IMR-90 (cell line): ENCODE measurements around the gene RNF223. TPM values are rescaled to one million over a fixed set of nuclear protein-coding genes. Genes with fewer than 3 reads are reported as not detected.

Source experiments
- ATAC-seq: fragments of 200-7000 bp; cut with Tn5 transposase; 2 replicates; pipeline ENCODE4 v1.9.1; 2020; ENCODE audit warnings: low read depth, mild to moderate bottlenecking, moderate library complexity
- BruUV-seq: library from RNA; stranded (reverse); fragments of 400-500 nt; replicated peaks from 2 replicates; lab custom pipeline; 2021; lab: Mats Ljungman, UMichigan
- CTCF ChIA-PET: fragments of 300-600 bp; formaldehyde crosslinking; extraction: SDS; loops from one replicate; lab custom pipeline; 2021; ENCODE audit warnings: antibody characterized with exemption; lab: Yijun Ruan, JAX
- POLR2A ChIA-PET: fragments of 300-600 bp; sonication (Branson Sonifier 250); formaldehyde crosslinking; loops from one replicate; lab custom pipeline; 2022; ENCODE audit warnings: antibody characterized with exemption; ENCODE audit not compliant: unreplicated experiment; lab: Charles Lee
- DNase-seq: peaks from one replicate; pipeline ENCODE4 v3.0.0; 2013
- H2AFZ ChIP-seq: replicated peaks from 2 replicates; pipeline ENCODE3; 2013; ENCODE audit warnings: low read length, mild to moderate bottlenecking; ENCODE audit not compliant: poor library complexity
- H2AK5ac ChIP-seq: 2 replicates; pipeline ENCODE4 v1.6.1; 2013; ENCODE audit warnings: low read depth, low read length, inconsistent platforms
- H2AK9ac ChIP-seq: replicated peaks from 2 replicates; pipeline ENCODE3; 2013; ENCODE audit warnings: mild to moderate bottlenecking, low read depth, low read length, moderate library complexity; ENCODE audit not compliant: poor library complexity
- H2BK120ac ChIP-seq: 2 replicates; pipeline ENCODE4 v1.6.1; 2013; ENCODE audit warnings: low read depth, low read length, inconsistent platforms
- H2BK15ac ChIP-seq: 3 replicates; pipeline ENCODE4 v1.6.1; 2013; ENCODE audit warnings: low read depth, low read length, inconsistent platforms
- H2BK20ac ChIP-seq: 2 replicates; pipeline ENCODE4 v1.6.1; 2013; ENCODE audit warnings: low read depth, mild to moderate bottlenecking, inconsistent platforms, low read length, moderate library complexity
- H2BK5ac ChIP-seq: 2 replicates; pipeline ENCODE4 v1.6.1; 2013; ENCODE audit warnings: mild to moderate bottlenecking, low read depth, low read length, inconsistent platforms; ENCODE audit not compliant: poor library complexity, severe bottlenecking
- H3K14ac ChIP-seq: replicated peaks from 2 replicates; pipeline ENCODE4 v1.6.1; 2013; ENCODE audit warnings: low read depth, low read length, inconsistent platforms
- H3K18ac ChIP-seq: 2 replicates; pipeline ENCODE4 v1.6.1; 2013; ENCODE audit warnings: low read depth, low read length, control low read depth
- H3K23ac ChIP-seq: 2 replicates; pipeline ENCODE4 v1.6.1; 2013; ENCODE audit warnings: low read depth, low read length, inconsistent platforms
- H3K27ac ChIP-seq: 2 replicates; pipeline ENCODE4 v1.5.1; 2013; ENCODE audit warnings: mild to moderate bottlenecking, control low read depth, low read length; ENCODE audit not compliant: insufficient read depth
- H3K27me3 ChIP-seq: 2 replicates; pipeline ENCODE4 v1.6.1; 2013; ENCODE audit warnings: low read length; ENCODE audit not compliant: control insufficient read depth, insufficient read depth
- H3K36me3 ChIP-seq: 2 replicates; pipeline ENCODE4 v1.6.1; 2013; ENCODE audit warnings: low read length, mixed read lengths; ENCODE audit not compliant: control insufficient read depth, insufficient read depth
- H3K4ac ChIP-seq: 2 replicates; pipeline ENCODE4 v1.6.1; 2013; ENCODE audit warnings: low read depth, low read length, inconsistent platforms
- H3K4me1 ChIP-seq: 2 replicates; pipeline ENCODE4 v1.6.1; 2013; ENCODE audit warnings: low read length, mixed read lengths; ENCODE audit not compliant: control insufficient read depth, insufficient read depth
- H3K4me2 ChIP-seq: 2 replicates; pipeline ENCODE4 v1.6.1; 2013; ENCODE audit warnings: low read depth, mild to moderate bottlenecking, control low read depth, low read length, moderate library complexity
- H3K4me3 ChIP-seq: 2 replicates; pipeline ENCODE4 v1.5.1; 2013; ENCODE audit warnings: low read depth, mild to moderate bottlenecking, control low read depth, low read length, moderate library complexity; ENCODE audit not compliant: insufficient read depth
- H3K56ac ChIP-seq: 2 replicates; pipeline ENCODE4 v1.6.1; 2013; ENCODE audit warnings: low read length, inconsistent platforms; ENCODE audit not compliant: insufficient read depth; ENCODE audit errors: extremely low read depth
- H3K79me1 ChIP-seq, 2 experiments: 2 replicates each; pipeline ENCODE4 v1.6.1; 2013; ENCODE audit warnings: low read length in 2 of 2, inconsistent platforms in 1 of 2, low read depth in 1 of 2
- H3K9ac ChIP-seq: 2 replicates; pipeline ENCODE4 v1.6.1; 2013; ENCODE audit warnings: low read depth, low read length, control low read depth
- H3K9me1 ChIP-seq: 2 replicates; pipeline ENCODE4 v1.6.1; 2013; ENCODE audit warnings: low read length, inconsistent platforms; ENCODE audit not compliant: insufficient read depth
- H3K9me3 ChIP-seq: 2 replicates; pipeline ENCODE4 v1.6.1; 2013; ENCODE audit warnings: low read length; ENCODE audit not compliant: control insufficient read depth, insufficient read depth
- H4K20me1 ChIP-seq: 2 replicates; pipeline ENCODE4 v1.6.1; 2013; ENCODE audit warnings: low read length, inconsistent platforms; ENCODE audit not compliant: insufficient read depth
- H4K5ac ChIP-seq: 2 replicates; pipeline ENCODE4 v1.6.1; 2013; ENCODE audit warnings: mild to moderate bottlenecking, low read depth, low read length, control low read depth
- H4K8ac ChIP-seq, 2 experiments: 2 replicates each; pipeline ENCODE4 v1.6.1; 2013; ENCODE audit warnings: low read depth in 2 of 2, low read length in 2 of 2, control low read depth in 1 of 2, inconsistent platforms in 1 of 2
- H4K91ac ChIP-seq: 2 replicates; pipeline ENCODE4 v1.6.1; 2013; ENCODE audit warnings: low read depth, low read length, inconsistent platforms; ENCODE audit not compliant: insufficient read depth
- BHLHE40 ChIP-seq: fragments of 150-350 bp; IDR thresholded peaks from 2 replicates; pipeline ENCODE4 v1.6.1; 2016; ENCODE audit warnings: mild to moderate bottlenecking, low read depth, low read length
- ELK1 ChIP-seq: fragments of 150-350 bp; IDR thresholded peaks from 2 replicates; pipeline ENCODE4 v1.6.1; 2016; ENCODE audit warnings: low read depth, mild to moderate bottlenecking, low read length, moderate library complexity, borderline replicate concordance
- FOS ChIP-seq: fragments of 150-350 bp; IDR thresholded peaks from 2 replicates; pipeline ENCODE4 v1.6.1; 2016; ENCODE audit warnings: low read depth, low read length
- RFX5 ChIP-seq: IDR thresholded peaks from 2 replicates; pipeline ENCODE4 v1.8.0; 2012; ENCODE audit warnings: low read depth, mild to moderate bottlenecking, low read length, moderate library complexity
- WGBS, 2 experiments: methylation state at CpG; one replicate each; pipeline versions ENCODE4 v1.1.5 to v1.1.7; 2013; ENCODE audit warnings: missing lambda C conversion rate in 2 of 2; ENCODE audit not compliant: insufficient read length in 1 of 2; ENCODE audit errors: extremely low coverage in 2 of 2; 5-methylcytosine and 5-hydroxymethylcytosine counted together
- dilution Hi-C: fragments of 300-500 bp; cut with HindIII; formaldehyde crosslinking; loops from one replicate; pipeline ENCODE4 v1.14.3; 2018; ENCODE audit warnings: low sequenced_read_pairs; ENCODE audit not compliant: unreplicated experiment
- in situ Hi-C: fragments of 300-500 bp; cut with MboI; formaldehyde crosslinking; loops from 3 replicates; pipeline ENCODE4 v1.14.3; 2019; ENCODE audit warnings: low sequenced_read_pairs, inconsistent platforms, mixed read lengths
- intact Hi-C: fragments of 100-400 bp; cut with micrococcal nuclease; formaldehyde crosslinking; loops from 2 replicates; pipeline ENCODE4 v1.10.0; 2022
- polyA plus RNA-seq, 3 experiments: library from polyadenylated mRNA; depleted of rRNA; stranded (reverse); fragments of >200 nt; gene quantifications; 2 replicates each; pipeline ENCODE4 v1.2.3, GENCODE V29; 2012; ENCODE audit warnings: low replicate concordance in 1 of 3
- total RNA-seq: library from RNA; depleted of rRNA; stranded (reverse); fragments of >200 nt; gene quantifications from 2 replicates; pipeline ENCODE4 v1.2.3, GENCODE V29; 2012
- TF ChIP-seq, protein P1 (sequence below): fragments of 150-350 bp; IDR thresholded peaks from 2 replicates; pipeline ENCODE4 v1.6.1; 2017; ENCODE audit warnings: mild to moderate bottlenecking, antibody characterized with exemption, low read length, low read depth

The RNF223 gene
- total and polyA plus RNA-seq, 2 of the 4 experiments (the other 2 are of a cell fraction): not detected

DNA sequence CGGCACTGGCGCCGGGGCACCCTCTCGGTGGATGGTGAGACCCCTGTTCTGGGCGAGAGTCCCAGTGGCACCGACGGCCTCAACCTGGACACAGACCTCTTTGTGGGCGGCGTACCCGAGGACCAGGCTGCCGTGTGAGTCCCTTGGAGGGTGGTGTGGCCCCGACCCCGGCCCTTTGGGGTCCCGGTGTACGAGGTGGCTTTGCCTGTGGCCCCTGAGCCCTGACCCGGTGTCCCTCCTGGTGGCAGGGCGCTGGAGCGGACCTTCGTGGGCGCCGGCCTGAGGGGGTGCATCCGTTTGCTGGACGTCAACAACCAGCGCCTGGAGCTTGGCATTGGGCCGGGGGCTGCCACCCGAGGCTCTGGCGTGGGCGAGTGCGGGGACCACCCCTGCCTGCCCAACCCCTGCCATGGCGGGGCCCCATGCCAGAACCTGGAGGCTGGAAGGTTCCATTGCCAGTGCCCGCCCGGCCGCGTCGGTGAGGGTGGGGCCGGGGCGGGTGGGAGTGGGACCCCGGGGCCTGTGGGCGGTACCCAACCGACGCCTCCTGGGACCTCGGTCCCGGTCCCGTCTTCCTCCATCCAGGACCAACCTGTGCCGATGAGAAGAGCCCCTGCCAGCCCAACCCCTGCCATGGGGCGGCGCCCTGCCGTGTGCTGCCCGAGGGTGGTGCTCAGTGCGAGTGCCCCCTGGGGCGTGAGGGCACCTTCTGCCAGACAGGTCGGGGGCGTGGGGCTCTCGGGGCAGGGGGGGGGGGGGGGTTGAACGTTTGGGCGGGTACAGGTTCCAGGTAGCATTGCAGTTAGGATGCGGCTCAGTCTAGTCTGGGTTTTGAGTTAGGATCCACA, 24.6 kb downstream of the RNF223 start:
- Histone ChIP-seq H3K18ac (no peak overlapping the region), H2AK9ac (no peak overlapping the region), H4K5ac (no peak overlapping the region), H3K56ac (no peak overlapping the region), H3K9me1 (no peaks in the 10 kb centered on the region), H3K36me3 (peaks cover 77% of the 10 kb centered on the region), H4K91ac (no peak overlapping the region), H3K14ac (no peak overlapping the region), H4K8ac (no peak overlapping the region), H2BK20ac (no peak overlapping the region), H3K4me3 (no peak overlapping the region), H2AK5ac (no peak overlapping the region), H3K27me3 (no peaks in the 10 kb centered on the region), H4K20me1 (peaks cover 4% of the 10 kb centered on the region), H3K79me1 (peaks cover 5 to 11% of the 10 kb centered on the region in 2 experiments; a peak in 3 of 4 replicates), H3K27ac (no peak overlapping the region), H3K4me1 (no peaks in the 10 kb centered on the region), H2BK5ac (no peak overlapping the region), H3K4ac (no peak overlapping the region), H3K23ac (no peak overlapping the region), H2BK15ac (no peak overlapping the region), H2AFZ (no peak overlapping the region), H3K9me3 (no peaks in the 10 kb centered on the region), H2BK120ac (no peak overlapping the region), H3K9ac (no peak overlapping the region), H3K4me2 (no peak overlapping the region)
- POLR2A ChIA-PET: no interaction called here
- dilution Hi-C loops (no loop called here), intact Hi-C loops (no loop called here), in situ Hi-C loops (no loop called here)
- CTCF ChIA-PET: no interaction called here
- no TSS peak for BruUV-seq
- TF ChIP-seq, protein P1, sequence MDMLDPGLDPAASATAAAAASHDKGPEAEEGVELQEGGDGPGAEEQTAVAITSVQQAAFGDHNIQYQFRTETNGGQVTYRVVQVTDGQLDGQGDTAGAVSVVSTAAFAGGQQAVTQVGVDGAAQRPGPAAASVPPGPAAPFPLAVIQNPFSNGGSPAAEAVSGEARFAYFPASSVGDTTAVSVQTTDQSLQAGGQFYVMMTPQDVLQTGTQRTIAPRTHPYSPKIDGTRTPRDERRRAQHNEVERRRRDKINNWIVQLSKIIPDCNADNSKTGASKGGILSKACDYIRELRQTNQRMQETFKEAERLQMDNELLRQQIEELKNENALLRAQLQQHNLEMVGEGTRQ: no peak
- TF ChIP-seq ELK1: no peak
- no peak for TF ChIP-seq FOS
- TF ChIP-seq BHLHE40: no peak
- TF ChIP-seq RFX5: no peak
- ATAC-seq (no peak), DNase-seq (no peak)
- 99% methylated on average over 31 of the region's 57 CpGs; no CpG with 5 or more reads in 1 of the 2 experiments for WGBS, 2 experiments
